Hematopoietic multipotent progenitor cell (in vitro differentiated cells): ENCODE results near the gene SLC6A11. TPM values are rescaled to one million over a fixed set of nuclear protein-coding genes. Genes with fewer than 3 reads are reported as not detected.

Experiments
- DNase-seq, 3 donors: peaks; one replicate each; pipeline ENCODE4 v3.0.0-alpha.2; 2011 to 2015; ENCODE audit warnings: low read depth in 2 of 3, low spot score in 2 of 3
- total RNA-seq: library from RNA; depleted of rRNA; stranded (reverse); fragments of >200 nt; gene quantifications from one replicate; pipeline ENCODE4 v1.2.3, GENCODE V29; 2012

Gene SLC6A11
- total RNA-seq = under 0.01 TPM

DNA sequence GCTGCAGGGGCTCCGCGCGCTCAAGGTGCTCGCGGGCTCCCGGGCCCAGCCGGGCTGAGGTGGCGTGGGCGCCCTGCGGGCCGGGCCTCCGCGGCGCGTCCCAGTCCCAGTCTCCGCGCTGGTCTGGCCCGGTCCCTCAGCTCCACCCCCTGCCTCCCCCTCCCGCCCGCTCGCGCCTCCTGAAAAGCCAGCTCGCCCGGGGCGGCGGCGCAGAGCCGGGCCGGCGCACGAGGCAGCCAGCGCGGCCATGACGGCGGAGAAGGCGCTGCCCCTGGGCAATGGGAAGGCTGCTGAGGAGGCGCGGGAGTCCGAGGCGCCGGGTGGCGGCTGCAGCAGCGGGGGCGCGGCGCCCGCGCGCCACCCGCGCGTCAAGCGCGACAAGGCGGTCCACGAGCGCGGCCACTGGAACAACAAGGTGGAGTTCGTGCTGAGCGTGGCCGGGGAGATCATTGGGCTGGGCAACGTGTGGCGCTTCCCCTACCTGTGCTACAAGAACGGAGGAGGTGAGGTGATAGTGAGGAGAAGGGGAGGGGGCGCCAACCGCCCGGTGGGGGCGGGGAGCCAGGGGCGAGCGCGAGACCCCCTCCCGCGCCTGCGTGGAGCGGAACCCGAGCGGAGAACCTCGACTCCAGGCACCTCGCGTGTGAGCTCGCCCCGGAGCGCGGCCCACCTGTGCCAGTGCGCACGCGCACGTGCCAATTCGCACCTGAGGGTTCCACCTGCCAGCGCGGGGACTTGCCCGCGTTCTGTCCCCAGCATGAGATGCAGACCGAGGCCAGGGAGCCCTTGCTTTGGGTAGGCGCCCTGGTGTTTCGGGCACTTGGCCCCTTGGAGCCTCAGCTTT is at the start of gene SLC6A11:
Gene SLC6A11, plus strand, starts transcription at position 210 of the 844 bp plus-strand sequence. Its CDS starts 38 bp downstream, at position 248.
- peak in 1 of 3 donors; percentile 10 for DNase-seq

DNA sequence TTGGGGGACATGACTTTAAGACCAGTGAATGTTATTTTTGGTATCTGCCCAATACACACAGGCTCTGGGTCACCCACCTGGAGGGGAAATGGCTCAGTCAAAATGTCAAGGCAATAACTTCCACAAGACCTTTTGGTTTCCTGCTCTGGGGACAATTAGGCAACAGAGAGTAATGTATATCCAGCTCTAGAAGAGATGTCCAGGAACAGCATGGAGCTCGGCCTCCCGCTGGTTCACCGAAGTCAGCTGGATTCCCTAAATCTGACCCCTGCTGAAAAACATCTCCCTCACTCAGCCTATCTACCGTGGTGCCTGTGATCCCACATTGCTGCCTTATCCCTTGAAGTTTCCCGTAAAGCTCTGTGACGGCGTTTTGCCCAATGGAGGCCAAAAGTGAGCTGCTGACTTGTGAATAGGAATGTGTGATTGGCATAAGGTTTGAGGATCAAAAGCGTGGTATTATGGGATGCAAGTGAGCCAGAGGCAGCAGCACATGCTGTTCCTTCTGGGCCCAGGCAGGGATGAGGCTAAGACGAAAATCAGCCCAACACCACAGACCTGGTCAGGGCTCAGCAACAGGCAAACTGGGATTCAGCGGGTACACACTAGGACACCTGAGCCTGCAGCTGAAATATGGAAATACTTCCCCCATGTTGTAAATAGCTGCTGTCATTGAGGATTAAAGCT is 47.2 kb upstream of the SLC6A11 start:
- DNase-seq = no peak

DNA sequence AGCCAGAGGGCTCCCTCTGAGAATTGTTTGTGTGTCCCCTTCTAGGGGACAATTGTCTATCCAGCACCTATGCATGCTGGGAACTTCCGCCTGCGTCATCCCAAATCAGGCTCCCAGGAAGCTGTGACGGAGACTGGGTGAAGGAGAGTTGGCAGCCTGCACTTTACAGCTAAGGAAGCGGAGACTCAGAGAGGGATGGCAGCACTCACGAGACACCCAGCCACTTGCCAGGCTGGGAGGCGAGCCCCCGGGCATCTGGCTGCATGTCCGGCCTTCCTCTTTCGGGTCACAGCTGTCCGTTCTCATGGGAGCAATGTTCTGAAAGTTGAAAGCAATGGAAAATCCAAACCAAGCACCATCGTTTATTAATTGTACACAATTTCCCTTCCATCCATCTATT is 45.5 kb upstream of the SLC6A11 start:
- DNase-seq = no peak

DNA sequence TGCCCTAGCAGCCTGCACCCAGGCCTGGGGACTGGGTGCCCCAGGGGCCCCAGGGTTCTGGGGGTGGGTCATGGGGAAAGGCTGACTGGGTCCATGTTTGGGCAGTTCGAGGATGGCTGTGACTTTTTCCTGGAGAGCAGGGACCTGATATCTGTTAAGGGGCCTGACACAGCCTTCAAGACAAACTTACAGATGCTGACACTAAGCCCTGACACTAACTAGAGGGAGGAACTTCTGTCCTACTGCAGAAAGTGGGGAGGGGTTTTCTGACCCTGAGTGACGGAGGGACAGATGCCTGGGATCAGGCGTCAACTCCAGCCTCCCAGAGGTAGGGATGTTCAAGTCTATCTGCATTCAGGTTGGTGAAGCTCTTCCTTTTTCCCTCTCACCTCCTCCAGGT is 45.0 kb upstream of the SLC6A11 start:
- no peak for DNase-seq

DNA sequence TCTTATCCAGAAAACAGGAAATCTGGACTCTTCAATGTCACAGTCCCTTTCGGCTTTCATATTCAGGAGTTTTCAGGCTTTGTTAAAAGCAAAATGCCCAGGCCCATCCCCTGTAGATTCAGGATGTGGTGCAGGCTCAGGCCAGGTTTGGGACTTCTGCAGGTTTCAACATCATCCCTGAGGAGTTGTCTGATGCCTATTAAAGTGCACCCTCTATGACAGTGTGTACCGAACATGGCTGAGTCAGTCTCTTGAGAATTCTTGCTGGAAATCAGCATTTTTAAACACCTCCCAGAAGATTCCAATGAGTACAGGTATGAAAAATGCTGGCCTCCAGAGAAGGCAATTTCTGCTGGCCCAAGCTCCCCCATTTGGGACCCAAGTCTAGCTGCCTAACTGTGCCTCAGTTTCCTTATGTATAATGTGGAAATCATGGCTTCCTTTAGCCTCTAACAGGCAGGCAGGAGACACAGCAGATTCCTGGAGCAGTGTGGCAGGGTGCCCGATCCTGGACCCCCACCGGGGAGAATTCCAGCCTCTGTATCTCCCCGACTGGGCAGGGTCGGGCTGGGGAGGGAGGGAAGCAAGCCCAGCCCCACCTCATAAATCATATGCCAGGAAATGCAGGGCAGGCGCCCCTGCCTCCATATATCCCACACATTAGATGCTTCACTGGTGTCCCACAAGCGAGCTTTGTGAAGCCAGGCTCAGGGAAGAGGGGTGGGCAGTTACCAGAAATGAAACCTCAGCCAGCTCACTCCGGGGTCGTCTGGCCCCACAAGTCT is 44.4 kb upstream of the SLC6A11 start:
- no peak for DNase-seq

DNA sequence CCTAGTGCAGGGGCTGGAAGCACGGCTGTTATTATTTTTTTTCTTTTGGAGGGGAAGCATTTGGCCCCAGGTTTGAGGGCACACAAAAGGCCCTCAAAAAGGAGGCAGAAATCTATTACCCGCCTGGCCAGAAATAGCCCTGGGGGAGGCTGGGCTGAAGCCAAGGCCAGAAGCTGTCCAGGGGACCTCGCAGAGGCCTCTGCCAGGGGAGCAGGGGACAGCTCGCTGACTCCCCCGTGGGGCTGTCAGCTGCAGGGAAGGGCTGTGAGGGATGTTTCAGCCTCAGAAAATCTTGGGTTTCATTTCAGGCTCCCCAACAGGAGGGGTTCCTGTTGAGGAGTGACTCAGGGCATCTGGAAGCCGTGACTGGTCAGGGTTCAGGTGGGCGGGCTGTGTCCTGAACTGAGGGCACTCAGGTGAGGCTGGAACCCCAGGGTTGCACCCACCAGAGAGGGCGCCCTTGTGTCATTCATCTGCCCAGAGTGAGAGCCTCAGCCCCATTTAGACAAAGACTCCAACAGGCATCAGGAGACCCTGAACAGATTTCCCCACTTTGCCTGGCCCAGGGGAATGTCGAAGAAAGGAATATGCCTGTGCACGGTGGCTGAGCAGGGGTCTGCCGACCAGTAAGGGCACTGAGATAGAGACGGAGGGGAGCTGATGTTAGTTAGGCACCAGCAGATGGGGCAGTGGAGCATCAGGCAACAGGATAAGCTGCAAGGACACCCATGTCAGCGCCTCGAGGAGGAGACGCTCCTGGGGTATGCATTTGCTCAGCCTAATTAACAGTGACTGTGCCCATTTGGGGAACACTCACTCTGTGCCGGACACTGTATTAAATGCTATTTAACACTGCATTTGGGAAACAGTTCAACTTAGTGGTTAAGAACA is 43.5 kb upstream of the SLC6A11 start:
- DNase-seq = peak in 1 of 3 donors; percentile 32

DNA sequence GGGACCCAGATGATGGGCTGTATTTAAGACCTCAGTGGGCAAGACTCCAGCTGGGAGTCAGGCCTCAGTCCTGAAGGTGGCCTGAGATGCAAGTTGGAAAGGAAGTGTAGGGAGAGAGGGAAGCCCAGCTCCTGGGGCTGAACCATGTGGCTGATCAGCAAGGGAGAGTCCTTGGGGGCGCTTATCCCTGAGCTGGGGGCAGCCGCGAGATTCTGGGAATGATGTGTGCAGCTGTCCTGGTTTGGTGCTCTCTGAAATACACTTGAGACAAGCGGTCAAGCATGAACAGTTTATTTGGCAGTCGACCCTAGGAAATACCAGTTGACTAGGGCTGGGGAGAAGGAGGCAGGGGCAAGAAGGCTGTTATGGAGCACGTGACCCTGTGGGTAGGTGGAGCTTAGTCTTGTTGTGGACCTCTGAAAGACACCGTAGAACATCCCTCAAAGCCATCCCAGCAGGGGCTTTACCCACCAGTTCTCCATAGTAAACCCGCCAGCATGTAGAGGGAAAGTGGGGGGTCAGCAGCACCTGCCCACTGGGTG is 41.8 kb upstream of the SLC6A11 start:
- DNase-seq = no peak

DNA sequence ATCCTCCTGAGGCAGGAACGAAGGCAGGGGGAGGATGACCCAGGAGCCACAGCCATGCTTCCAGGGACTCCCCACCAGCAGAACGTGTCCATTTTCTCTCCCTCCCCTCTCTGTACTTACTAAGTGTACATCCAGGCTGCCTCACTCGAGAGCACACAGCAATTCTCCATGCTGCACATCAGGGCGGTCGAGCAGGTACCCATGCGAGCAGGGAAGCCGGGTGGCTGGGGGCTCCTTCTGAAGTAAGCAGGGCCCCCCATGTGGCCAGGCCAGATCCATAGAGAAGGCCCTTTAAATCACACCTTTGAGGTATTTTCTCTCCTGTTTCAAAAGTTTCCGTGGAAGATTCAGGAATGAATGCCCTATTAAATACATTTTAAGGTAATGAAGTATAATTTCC is 41.2 kb upstream of the SLC6A11 start:
- DNase-seq = no peak

DNA sequence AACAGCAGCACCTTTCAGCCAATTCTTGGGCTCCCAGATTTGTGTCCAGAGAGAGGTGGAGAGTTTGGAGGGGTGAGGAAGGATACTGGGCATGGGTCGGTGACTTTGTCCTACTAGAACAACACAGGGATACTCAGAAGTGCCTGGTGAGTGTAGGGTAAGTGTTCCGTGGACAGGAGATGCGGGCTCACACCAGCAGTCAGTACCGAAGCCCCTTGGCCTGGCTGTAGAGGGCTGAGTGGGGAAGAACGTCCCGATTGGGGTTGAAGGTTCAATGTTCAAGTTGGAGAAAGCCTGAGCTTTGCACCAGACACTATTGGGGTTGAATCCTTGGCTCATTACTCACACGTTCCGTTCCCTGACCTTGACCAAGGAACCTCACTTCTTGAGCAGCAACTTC is 40.8 kb upstream of the SLC6A11 start:
- DNase-seq = no peak

DNA sequence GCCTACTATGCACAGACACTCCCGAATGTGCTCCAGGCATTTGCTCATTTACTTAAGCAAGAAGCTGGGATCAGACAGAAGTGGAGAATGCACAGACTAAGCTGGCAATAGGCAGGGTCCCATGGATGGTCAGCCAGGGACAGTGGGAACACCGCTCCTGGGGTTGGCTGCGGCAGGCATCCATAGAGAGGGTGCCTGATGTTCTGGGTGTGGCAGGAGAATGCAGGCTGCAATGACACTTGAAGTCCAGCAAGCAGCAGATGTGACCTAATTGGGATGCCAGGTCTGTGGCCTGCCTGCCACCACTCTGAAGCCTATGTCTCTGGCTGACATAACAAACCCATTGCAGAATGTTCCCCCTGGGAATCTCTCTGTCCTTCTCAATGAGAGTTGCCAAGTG is 40.2 kb upstream of the SLC6A11 start:
- DNase-seq = no peak

DNA sequence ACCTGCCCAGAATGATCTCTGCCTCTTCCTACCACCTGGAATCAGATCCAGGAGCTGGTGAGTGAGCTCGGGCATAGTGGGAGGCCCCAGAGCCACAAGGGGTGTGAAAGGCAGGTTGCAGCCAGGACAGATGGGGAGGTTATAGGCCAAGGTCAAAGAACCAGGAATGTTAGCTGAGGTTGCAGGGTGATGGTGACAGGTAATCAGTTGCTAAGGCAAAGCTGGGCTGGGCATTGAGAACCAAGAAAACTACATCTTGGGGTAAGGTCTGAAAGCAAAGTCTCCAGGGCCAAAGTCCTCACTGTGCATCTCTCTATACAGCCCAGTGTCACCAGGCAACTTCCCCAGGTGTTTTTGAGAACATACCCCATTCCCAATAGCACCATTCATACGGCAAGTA is 38.4 kb upstream of the SLC6A11 start:
- no peak for DNase-seq

DNA sequence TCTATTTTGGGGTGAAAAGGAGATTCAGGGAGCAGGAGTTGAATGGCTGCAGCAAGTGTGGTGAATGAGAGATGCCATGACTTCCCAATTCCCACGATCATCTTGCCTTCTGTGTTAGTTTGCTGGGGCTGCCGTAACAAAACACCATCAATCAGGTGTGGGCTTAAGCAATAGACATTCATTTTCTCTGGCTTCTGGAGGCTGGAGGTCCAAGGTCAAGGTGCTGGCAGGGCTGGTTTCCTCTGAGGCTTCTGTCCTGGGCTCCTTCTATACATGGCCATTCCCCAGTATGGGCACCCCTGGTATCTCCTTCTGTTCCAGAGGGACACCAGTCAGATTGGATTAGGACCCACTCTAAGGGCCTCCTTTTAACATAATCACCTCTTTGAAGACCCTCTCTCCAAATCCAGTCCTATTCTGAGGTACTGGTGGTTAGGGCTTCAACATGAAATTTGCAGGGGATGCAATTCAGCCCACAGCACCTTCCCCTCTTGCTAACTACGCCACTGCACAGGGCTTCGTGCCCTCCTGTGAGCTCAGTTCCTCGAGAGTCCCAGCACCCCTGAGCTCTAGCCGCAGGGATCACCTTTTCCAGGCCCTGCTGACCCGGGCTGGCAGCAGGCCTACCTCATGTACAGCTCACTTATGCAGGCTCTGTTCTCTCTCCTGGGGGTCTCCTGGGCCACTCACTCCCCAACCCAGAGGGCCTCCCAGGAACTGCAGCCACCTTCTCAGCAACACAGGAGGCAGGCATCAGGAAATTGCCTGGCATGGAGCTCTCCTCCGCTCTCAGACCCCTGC is 37.3 kb upstream of the SLC6A11 start:
- no peak for DNase-seq

DNA sequence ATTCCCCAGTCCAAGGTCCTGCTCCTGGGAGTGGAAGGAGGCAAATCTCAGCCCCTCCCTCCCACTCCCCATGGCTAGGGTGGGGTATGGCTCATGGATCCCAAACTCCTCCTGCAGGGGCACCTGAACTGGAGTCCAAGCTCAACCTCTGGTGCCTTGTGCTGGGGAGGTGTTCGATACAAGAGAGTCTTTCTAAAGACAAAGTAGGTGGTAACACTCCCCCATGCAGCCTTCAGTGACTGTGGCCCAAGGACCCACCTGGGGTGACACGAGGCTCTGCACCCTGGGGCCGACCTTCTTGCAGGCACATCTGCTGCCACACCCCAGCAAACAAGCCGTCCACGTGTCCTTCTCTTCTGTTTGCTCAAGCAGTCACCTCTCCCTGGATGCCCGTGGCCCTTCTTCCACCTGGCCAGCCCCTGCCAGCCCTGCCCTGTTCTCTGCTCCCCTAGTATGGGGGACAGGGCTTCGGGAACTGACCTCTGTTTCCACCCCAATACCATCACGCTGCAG is 36.7 kb upstream of the SLC6A11 start:
- DNase-seq = no peak

DNA sequence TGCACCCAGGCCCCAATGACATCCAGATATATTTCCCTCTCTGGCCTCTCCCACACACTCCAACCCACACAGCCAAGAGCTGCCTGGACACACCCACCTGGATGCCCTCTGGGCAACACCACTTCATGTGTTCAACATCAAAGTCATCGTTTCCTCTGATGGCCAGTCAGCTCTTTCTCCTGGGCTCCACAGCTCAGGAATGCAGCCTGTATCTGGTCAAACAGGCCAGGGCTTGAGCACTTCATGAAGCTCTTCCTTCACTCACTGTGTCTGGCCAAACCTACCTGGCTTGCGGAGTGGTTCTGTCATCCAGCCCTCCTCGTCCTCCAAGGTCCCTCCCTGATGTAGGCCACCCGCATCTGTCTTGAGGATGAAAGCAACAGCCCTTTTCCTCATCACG is 35.8 kb upstream of the SLC6A11 start:
- DNase-seq = no peak

DNA sequence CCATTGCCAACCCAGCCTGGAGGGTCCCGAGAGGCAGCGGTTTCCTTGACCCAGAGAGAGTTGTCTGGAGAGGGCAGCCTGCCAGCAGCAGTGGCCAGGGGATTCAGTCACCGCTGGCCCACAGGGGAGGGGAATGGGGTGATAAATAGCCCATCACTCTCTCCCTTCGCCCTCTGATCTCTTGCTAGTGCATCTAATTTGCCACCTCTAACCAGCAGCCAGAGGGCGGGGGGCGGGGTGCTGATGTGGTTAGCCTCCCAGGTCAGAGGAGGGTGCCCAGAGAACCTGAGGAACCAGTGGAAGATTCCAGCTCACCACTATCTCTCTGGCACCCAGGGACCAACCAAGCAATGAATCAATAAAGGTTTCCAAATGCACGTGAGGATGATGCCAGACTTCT is 35.1 kb upstream of the SLC6A11 start:
- no peak for DNase-seq

DNA sequence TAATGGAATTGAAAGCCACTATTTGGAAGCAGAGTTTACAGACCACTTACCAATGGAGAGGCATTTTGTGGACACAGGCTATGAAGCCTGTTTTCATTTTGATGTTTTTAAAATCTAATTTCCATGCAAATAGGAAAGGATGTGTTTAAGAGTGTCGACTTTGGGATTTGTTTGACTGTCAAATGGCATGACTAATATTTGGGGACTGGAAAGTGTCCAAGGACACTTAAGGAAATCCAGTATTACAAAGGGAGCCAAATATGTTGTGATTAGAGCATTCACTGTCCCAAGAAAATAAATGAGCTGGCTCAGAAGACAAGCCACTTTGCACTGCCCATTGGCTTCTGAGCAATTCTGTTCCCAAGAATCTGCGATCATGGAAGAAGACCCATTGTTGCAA is 34.0 kb upstream of the SLC6A11 start:
- DNase-seq = no peak

DNA sequence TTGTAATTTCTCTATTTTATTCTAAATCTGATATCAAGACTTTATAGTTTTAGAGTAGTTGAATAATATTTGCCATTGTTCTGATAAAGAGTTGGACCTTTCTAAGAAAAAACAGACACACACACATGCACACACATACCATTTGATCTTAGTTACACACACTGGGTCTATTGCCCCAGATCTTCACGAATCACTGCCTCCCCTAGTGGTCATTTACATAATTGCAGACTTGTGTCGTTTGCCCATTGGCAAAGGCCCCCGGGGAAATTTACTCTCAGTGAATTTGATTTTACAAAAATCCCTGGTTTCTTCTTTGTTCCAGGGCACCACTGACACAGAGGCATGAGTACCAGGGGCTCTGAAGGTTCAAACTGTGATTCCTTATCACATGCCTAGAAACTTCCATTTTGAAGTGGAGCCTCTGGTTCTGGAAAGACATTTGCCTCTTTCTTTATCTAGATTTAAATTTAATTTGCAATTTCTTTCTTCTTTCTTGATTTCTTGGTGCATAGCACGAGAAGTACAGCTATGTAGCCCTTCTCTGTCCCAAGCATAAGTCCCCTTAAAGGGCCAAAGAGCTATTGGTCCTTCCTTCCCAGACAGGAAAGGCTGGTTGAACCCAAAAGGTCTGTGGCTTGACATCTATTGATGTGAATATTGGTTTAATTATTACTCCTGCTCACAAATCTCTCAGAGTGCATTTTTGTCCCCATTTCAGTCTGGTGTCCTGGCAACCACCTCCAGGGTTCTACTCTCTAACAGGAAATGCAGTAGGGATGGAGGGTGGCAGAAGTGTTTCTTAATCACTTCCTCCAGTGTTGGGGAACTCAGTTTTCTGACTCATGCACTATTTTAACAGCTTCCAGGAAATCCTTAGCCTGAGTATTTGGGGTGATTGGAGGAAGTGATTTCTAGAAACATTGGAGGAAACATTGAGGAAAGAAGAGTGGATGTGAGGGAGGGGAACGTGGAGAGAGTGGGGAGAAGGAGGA is 32.4 kb upstream of the SLC6A11 start:
- peak in 2 of 3 donors; percentile 28 to 55 for DNase-seq

DNA sequence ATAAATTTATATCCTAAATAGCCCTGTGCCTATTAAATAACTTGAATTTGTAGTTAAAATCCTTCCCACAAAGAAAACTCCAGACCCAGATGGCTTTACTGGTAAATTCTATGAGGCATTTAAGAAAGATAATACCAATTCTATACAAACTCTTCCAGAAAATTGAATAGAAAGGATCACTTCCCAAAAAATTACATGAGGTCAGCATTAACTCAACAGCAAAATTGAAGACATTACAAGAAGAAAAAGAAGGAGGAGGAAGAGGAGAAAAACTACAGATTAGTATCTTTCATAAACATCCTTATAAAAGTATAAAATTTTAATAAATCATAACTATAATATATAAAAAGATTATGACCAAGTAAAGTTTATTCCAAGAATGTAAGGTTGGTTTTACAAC is 29.4 kb upstream of the SLC6A11 start:
- no peak for DNase-seq
